Measurements from ENCODE around the gene ZNF710.

Gene ZNF710

GRCh38 chr15:90083419-90083818 lies 82.3 kb downstream of the ZNF710 start:
- DNase-seq = no peak

- no peak for DNase-seq
These were observed 83.0 kb downstream of the ZNF710 start for GRCh38 chr15:90083954-90084607.

- DNase-seq = no peak
These were observed 83.8 kb downstream of the ZNF710 start for GRCh38 chr15:90084876-90085423.

GRCh38 chr15:90085565-90085964 lies 84.4 kb downstream of the ZNF710 start:
- no peak for DNase-seq

- DNase-seq = peak; percentile 65 to 68
These were observed 85.7 kb downstream of the ZNF710 start for GRCh38 chr15:90086868-90087268.

GRCh38 chr15:90087454-90088154 lies 86.5 kb downstream of the ZNF710 start:
- DNase-seq = peak in 1 of 2 donors; percentile 43

GRCh38 chr15:90090226-90090848 lies 89.2 kb downstream of the ZNF710 start:
- no peak for DNase-seq

GRCh38 chr15:90091156-90091931 lies 90.2 kb downstream of the ZNF710 start:
- DNase-seq = no peak

GRCh38 chr15:90095521-90095959 lies 94.4 kb downstream of the ZNF710 start:
- DNase-seq = no peak

GRCh38 chr15:90097475-90097874 lies 96.4 kb downstream of the ZNF710 start:
- DNase-seq = peak; percentile 52 to 70

- no peak for DNase-seq
These were observed 98.1 kb downstream of the ZNF710 start for GRCh38 chr15:90099072-90099867.

- DNase-seq = no peak
These were observed 99.0 kb downstream of the ZNF710 start for GRCh38 chr15:90099868-90100831.

- DNase-seq = peak; percentile 52 to 54
These were observed 100.2 kb downstream of the ZNF710 start for GRCh38 chr15:90101130-90101968.

GRCh38 chr15:90101969-90102890 lies 101.1 kb downstream of the ZNF710 start, which contains the start of gene IDH2:
TSS of gene IDH2 (minus strand) at chr15:90102468. CDS start at chr15:90102390, 78 bp downstream.
- peak; percentile 73 to 82 for DNase-seq

- DNase-seq = no peak
These were observed 102.7 kb downstream of the ZNF710 start for GRCh38 chr15:90103701-90104329.

GRCh38 chr15:90104551-90104950 lies 103.4 kb downstream of the ZNF710 start:
- DNase-seq = no peak

- no peak for DNase-seq
These were observed 104.4 kb downstream of the ZNF710 start for GRCh38 chr15:90105521-90105920.

GRCh38 chr15:90106522-90107117 lies 105.5 kb downstream of the ZNF710 start:
- no peak for DNase-seq
